WTC11 (cell line): ENCODE results near the gene ZNF333. TPM values are rescaled to one million over a fixed set of nuclear protein-coding genes. Genes with fewer than 3 reads are reported as not detected.
"Not testable (repeated sequence)": the region's sequence is repeated elsewhere in the genome, so short reads cannot be mapped to it uniquely, and the experiment has no call there.

Source experiments
- ATAC-seq: fragments of 200-7000 bp; cut with Tn5 transposase; 2 replicates; pipeline ENCODE4 v1.10.0; 2021; ENCODE audit warnings: mild to moderate bottlenecking, moderate library complexity
- CTCF ChIA-PET: fragments of 300-600 bp; sonication (Branson Sonifier 250); formaldehyde crosslinking; loops from one replicate; lab custom pipeline; 2021; ENCODE audit warnings: antibody characterized with exemption; lab: Charles Lee
- POLR2A ChIA-PET: fragments of 350-600 bp; sonication (Branson Sonifier 250); formaldehyde crosslinking; loops from one replicate; lab custom pipeline; 2021; ENCODE audit warnings: antibody characterized with exemption; lab: Charles Lee
- DNase-seq: peaks from one replicate; pipeline ENCODE4 v3.0.0; 2021; ENCODE audit warnings: low spot score
- H3K27ac Mint-ChIP-seq: 2 replicates; pipeline ENCODE4 v1.8.0; 2021; ENCODE audit warnings: mixed read lengths
- H3K27me3 Mint-ChIP-seq: 2 replicates; pipeline ENCODE4 v1.8.0; 2021; ENCODE audit warnings: low read depth, mild to moderate bottlenecking, moderate library complexity, mixed read lengths
- H3K36me3 Mint-ChIP-seq: 2 replicates; pipeline ENCODE4 v1.8.0; 2021; ENCODE audit warnings: mixed read lengths
- H3K4me1 Mint-ChIP-seq: 2 replicates; pipeline ENCODE4 v1.8.0; 2022; ENCODE audit warnings: mixed read lengths
- H3K4me3 Mint-ChIP-seq: 2 replicates; pipeline ENCODE4 v1.8.0; 2021; ENCODE audit warnings: mild to moderate bottlenecking, moderate library complexity, mixed read lengths
- H3K9me3 Mint-ChIP-seq: 2 replicates; pipeline ENCODE4 v1.8.0; 2021; ENCODE audit warnings: mixed read lengths
- ATF2 ChIP-seq: sonication (generic); formaldehyde crosslinking; IDR thresholded peaks from 2 replicates; pipeline ENCODE4 v1.8.1; 2022; ENCODE audit warnings: low read depth, missing genetic modification reagents, borderline replicate concordance
- CTCF ChIP-seq: fragments of 200-600 bp; IDR thresholded peaks from 2 replicates; pipeline ENCODE4 v1.8.0; 2022; ENCODE audit warnings: antibody characterized with exemption
- ESRRA ChIP-seq: sonication (generic); formaldehyde crosslinking; IDR thresholded peaks from 2 replicates; pipeline ENCODE4 v1.8.1; 2022; ENCODE audit warnings: mild to moderate bottlenecking, missing genetic modification reagents, borderline replicate concordance
- HMGA2 ChIP-seq: fragments of 250-450 bp; sonication (Bioruptor Pico); IDR thresholded peaks from 2 replicates; pipeline ENCODE4 v1.4.0; 2021; ENCODE audit warnings: mild to moderate bottlenecking, moderate library complexity
- IRF2 ChIP-seq: sonication (generic); formaldehyde crosslinking; IDR thresholded peaks from 2 replicates; pipeline ENCODE4 v1.8.0; 2022; ENCODE audit warnings: low read depth, missing genetic modification reagents, borderline replicate concordance
- JAZF1 ChIP-seq: fragments of 250-450 bp; sonication (Bioruptor Pico); IDR thresholded peaks from 2 replicates; pipeline ENCODE4 v1.9.0; 2021; ENCODE audit warnings: moderate library complexity, mild to moderate bottlenecking, inconsistent platforms
- JUN ChIP-seq: sonication (generic); formaldehyde crosslinking; IDR thresholded peaks from 2 replicates; pipeline ENCODE4 v1.8.0; 2023; ENCODE audit warnings: mild to moderate bottlenecking, missing genetic modification reagents
- PRDM15 ChIP-seq: sonication (generic); formaldehyde crosslinking; IDR thresholded peaks from 2 replicates; pipeline ENCODE4 v1.8.0; 2022; ENCODE audit warnings: missing genetic modification reagents
- TP53 ChIP-seq: sonication (generic); formaldehyde crosslinking; IDR thresholded peaks from 2 replicates; pipeline ENCODE4 v1.8.1; 2023; ENCODE audit warnings: mild to moderate bottlenecking, missing genetic modification reagents
- ZNF121 ChIP-seq: sonication (generic); formaldehyde crosslinking; IDR thresholded peaks from 2 replicates; pipeline ENCODE4 v1.8.0; 2023; ENCODE audit warnings: missing genetic modification reagents
- ZNF512 ChIP-seq: sonication (generic); formaldehyde crosslinking; IDR thresholded peaks from 2 replicates; pipeline ENCODE4 v1.8.1; 2022; ENCODE audit warnings: missing genetic modification reagents, borderline replicate concordance
- ZSCAN18 ChIP-seq: fragments of 250-450 bp; sonication (Bioruptor Pico); IDR thresholded peaks from 2 replicates; pipeline ENCODE4 v2.1.2; 2022; ENCODE audit warnings: mild to moderate bottlenecking, moderate library complexity
- total RNA-seq: library from RNA; stranded (reverse); gene quantifications from 3 replicates; pipeline ENCODE4 v1.2.3, GENCODE V29; 2021

ZNF333 gene
- total RNA-seq, 1 experiment from 2014 or later: 16.2 TPM

GRCh38 chr19:14764401-14764800, 74.6 kb downstream of the ZNF333 start (continued):
- TF ChIP-seq CTCF (no peak), ZSCAN18 (CRISPR knock-in tag) (no peak), ZNF121 (CRISPR knock-in tag) (no peak), ATF2 (CRISPR knock-in tag) (no peak), ESRRA (CRISPR knock-in tag) (no peak), IRF2 (no peak), JAZF1 (CRISPR knock-in tag) (no peak), PRDM15 (CRISPR knock-in tag) (no peak), HMGA2 (CRISPR knock-in tag) (no peak), JUN (no peak), ZNF512 (CRISPR knock-in tag) (no peak), TP53 (CRISPR knock-in tag) (no peak)
- TF ChIP-seq, all 79 proteins: peak for 0

GRCh38 chr19:14765403-14765802, 75.6 kb downstream of the ZNF333 start:
- H3K27ac Mint-ChIP-seq, ATAC-seq, H3K4me1 Mint-ChIP-seq, H3K27me3 Mint-ChIP-seq, DNase-seq, H3K4me3 Mint-ChIP-seq, CTCF ChIA-PET, H3K9me3 Mint-ChIP-seq: not testable (repeated sequence)
- H3K36me3 Mint-ChIP-seq: peaks cover 35% of the 10 kb centered on the region
- POLR2A ChIA-PET: interaction anchor here (0.7 kb wide), 1 partner anchor 1719 kb away, joined by 3 read pairs; no protein-coding TSS in a partner anchor

GRCh38 chr19:14765841-14766240, 76.0 kb downstream of the ZNF333 start:
- H3K36me3 Mint-ChIP-seq: peaks cover 31% of the 10 kb centered on the region
- ATAC-seq, H3K4me1 Mint-ChIP-seq, H3K9me3 Mint-ChIP-seq, DNase-seq, H3K27ac Mint-ChIP-seq, POLR2A ChIA-PET, CTCF ChIA-PET, H3K27me3 Mint-ChIP-seq, H3K4me3 Mint-ChIP-seq: not testable (repeated sequence)
